Glutamatergic neuron (in vitro differentiated cells): ENCODE measurements around the gene GRM7. TPM values are rescaled to one million over a fixed set of nuclear protein-coding genes. Genes with fewer than 3 reads are reported as not detected.

Experiments used
- DNase-seq: peaks from one replicate; pipeline ENCODE4 v3.0.0; 2022
- H3K27ac Mint-ChIP-seq: one replicate; pipeline ENCODE4 v1.8.0; 2020; ENCODE audit warnings: mild to moderate bottlenecking, mixed read lengths, inconsistent platforms; ENCODE audit not compliant: unreplicated experiment
- H3K27me3 Mint-ChIP-seq: one replicate; pipeline ENCODE4 v1.8.0; 2020; ENCODE audit warnings: mild to moderate bottlenecking, moderate library complexity, mixed read lengths, inconsistent platforms; ENCODE audit not compliant: unreplicated experiment
- H3K36me3 Mint-ChIP-seq: one replicate; pipeline ENCODE4 v1.8.0; 2020; ENCODE audit warnings: mild to moderate bottlenecking, mixed read lengths, inconsistent platforms; ENCODE audit not compliant: unreplicated experiment
- H3K4me1 Mint-ChIP-seq: one replicate; pipeline ENCODE4 v1.8.0; 2020; ENCODE audit warnings: mild to moderate bottlenecking, low read depth, mixed read lengths, inconsistent platforms; ENCODE audit not compliant: unreplicated experiment
- H3K4me3 Mint-ChIP-seq: one replicate; pipeline ENCODE4 v1.8.0; 2020; ENCODE audit warnings: mild to moderate bottlenecking, mixed read lengths, inconsistent platforms; ENCODE audit not compliant: unreplicated experiment
- H3K9me3 Mint-ChIP-seq: one replicate; pipeline ENCODE4 v1.8.0; 2020; ENCODE audit warnings: mild to moderate bottlenecking, moderate library complexity, mixed read lengths, inconsistent platforms; ENCODE audit not compliant: unreplicated experiment
- CTCF ChIP-seq: fragments of 200-600 bp; sonication (generic); IDR thresholded peaks from one replicate; pipeline ENCODE4 v1.5.0; 2021; ENCODE audit not compliant: partially characterized antibody, unreplicated experiment
- total RNA-seq: library from RNA; stranded (reverse); fragmentation: NEBNext Ultra II Directional; extraction: Animal tissue kit (Norgen Biotek cat#: 25700); gene quantifications from one replicate; pipeline ENCODE4 v1.2.1, GENCODE V29; 2021; ENCODE audit not compliant: unreplicated experiment

The GRM7 gene
- total RNA-seq, 1 donor from 2014 or later, result 1.4 TPM

- H3K4me3 Mint-ChIP-seq, result no peak overlapping the region
- no peaks in the 10 kb centered on the region for H3K9me3 Mint-ChIP-seq
- peaks cover 2% of the 10 kb centered on the region for H3K27me3 Mint-ChIP-seq
- no peak overlapping the region for H3K27ac Mint-ChIP-seq
- DNase-seq, result no peak
- no peak for TF ChIP-seq CTCF
- no peaks in the 10 kb centered on the region for H3K36me3 Mint-ChIP-seq
- H3K4me1 Mint-ChIP-seq, result no peaks in the 10 kb centered on the region
These were observed 531.3 kb downstream of the GRM7 start for GRCh38 chr3:7392206-7392605.

DNA sequence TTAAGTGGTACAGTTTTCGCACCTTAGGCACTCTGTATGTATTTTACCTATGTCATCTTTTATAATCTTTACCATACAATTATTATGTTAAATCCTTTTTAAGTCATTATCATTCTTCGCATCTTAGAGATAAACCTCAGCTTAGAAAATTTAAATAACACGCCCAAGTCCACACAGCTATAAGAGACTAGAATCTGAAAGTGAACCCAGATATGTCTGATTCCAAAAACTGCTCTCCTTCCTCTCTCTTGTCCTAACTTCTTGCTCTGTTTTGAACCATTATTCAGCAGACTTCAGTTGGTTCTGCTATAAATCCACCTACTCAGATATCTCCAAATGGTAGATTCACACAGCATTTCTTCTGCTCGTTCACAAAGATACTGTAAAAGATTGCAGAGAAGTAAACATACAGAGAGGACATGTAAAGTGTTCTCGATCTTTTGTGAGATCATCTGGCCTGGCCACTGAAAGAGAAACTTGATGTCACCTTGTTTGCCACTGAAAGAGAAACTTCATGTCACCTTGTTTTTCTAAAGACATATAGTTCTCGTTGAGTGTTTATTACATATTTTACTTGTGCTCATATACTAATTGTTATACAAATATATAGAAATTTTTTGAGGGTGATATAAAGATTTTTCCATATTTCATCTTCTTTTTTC lies 533.2 kb downstream of the GRM7 start:
- no peaks in the 10 kb centered on the region for H3K36me3 Mint-ChIP-seq
- peaks cover 2% of the 10 kb centered on the region for H3K27me3 Mint-ChIP-seq
- H3K4me3 Mint-ChIP-seq, result no peak overlapping the region
- no peak for TF ChIP-seq CTCF
- no peaks in the 10 kb centered on the region for H3K9me3 Mint-ChIP-seq
- no peak overlapping the region for H3K27ac Mint-ChIP-seq
- no peak for DNase-seq
- no peaks in the 10 kb centered on the region for H3K4me1 Mint-ChIP-seq

GRCh38 chr3:7396534-7396933 lies 535.6 kb downstream of the GRM7 start:
- no peak for DNase-seq
- Mint-ChIP-seq H3K27me3 (no peaks in the 10 kb centered on the region), H3K9me3 (no peaks in the 10 kb centered on the region), H3K4me3 (no peak overlapping the region), H3K27ac (no peak overlapping the region), H3K4me1 (no peaks in the 10 kb centered on the region), H3K36me3 (no peaks in the 10 kb centered on the region)
- TF ChIP-seq CTCF, result no peak

- no peak overlapping the region for H3K4me3 Mint-ChIP-seq
- H3K9me3 Mint-ChIP-seq, result no peaks in the 10 kb centered on the region
- H3K36me3 Mint-ChIP-seq, result no peaks in the 10 kb centered on the region
- no peak overlapping the region for H3K27ac Mint-ChIP-seq
- H3K4me1 Mint-ChIP-seq, result no peaks in the 10 kb centered on the region
- no peaks in the 10 kb centered on the region for H3K27me3 Mint-ChIP-seq
- no peak for TF ChIP-seq CTCF
- DNase-seq, result no peak
These were observed 536.2 kb downstream of the GRM7 start for GRCh38 chr3:7397097-7397496.

DNA sequence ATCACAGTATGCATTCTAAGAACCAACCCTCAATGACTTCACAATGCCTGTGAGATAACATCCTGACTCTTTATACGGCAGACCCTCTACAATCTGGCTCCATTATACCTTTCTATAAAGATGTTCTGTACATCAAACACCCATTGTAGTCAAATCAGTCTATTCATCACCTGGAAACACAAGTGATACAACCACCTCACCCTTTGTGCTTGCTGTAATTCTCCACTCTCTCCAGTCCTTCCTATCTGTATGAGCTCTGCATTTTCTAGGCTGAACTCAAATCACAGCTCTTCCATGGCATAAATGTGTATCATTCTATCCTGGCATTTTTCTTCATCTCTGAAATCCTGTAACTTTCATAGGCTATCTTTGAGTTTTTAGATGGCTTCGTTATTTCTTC lies 539.4 kb downstream of the GRM7 start:
- TF ChIP-seq CTCF, result no peak
- H3K27ac Mint-ChIP-seq, result no peak overlapping the region
- DNase-seq, result no peak
- H3K27me3 Mint-ChIP-seq, result no peaks in the 10 kb centered on the region
- H3K36me3 Mint-ChIP-seq, result no peaks in the 10 kb centered on the region
- no peaks in the 10 kb centered on the region for H3K9me3 Mint-ChIP-seq
- H3K4me1 Mint-ChIP-seq, result no peaks in the 10 kb centered on the region
- H3K4me3 Mint-ChIP-seq, result no peak overlapping the region
